Measurements from ENCODE around the gene CTRB1.

Gene CTRB1

GRCh38 chr16:75273054-75273925 lies 54.5 kb downstream of the CTRB1 start:
- DNase-seq = no peak
